HTERT RPE-1 (cell line): ENCODE results near the gene GGACT.
"Not testable (repeated sequence)": the region's sequence is repeated elsewhere in the genome, so short reads cannot be mapped to it uniquely, and the experiment has no call there.

Experiments
- in situ Hi-C: fragments of 300-500 bp; cut with MboI; formaldehyde crosslinking; loops from 4 replicates; pipeline ENCODE4 v1.14.3; 2020; ENCODE audit warnings: low sequenced_read_pairs

The GGACT gene

GRCh38 chr13:100588331-100589177 is at the start of gene GGACT:
GGACT (minus strand) TSS chr13:100588789; CDS start chr13:100532591, 56,198 bp downstream.
- in situ Hi-C loops, result no loop called here

GRCh38 chr13:100637796-100638195 is 49.2 kb upstream of the GGACT start:
- in situ Hi-C loops, result no loop called here

GRCh38 chr13:100637380-100637779 is 48.8 kb upstream of the GGACT start:
- in situ Hi-C loops, result no loop called here

- in situ Hi-C loops, result no loop called here
Observed at GRCh38 chr13:100636441-100636840, 47.9 kb upstream of the GGACT start.

- in situ Hi-C loops, result no loop called here
Observed at GRCh38 chr13:100636004-100636403, 47.4 kb upstream of the GGACT start.

GRCh38 chr13:100634696-100635095 is 46.1 kb upstream of the GGACT start:
- in situ Hi-C loops, result no loop called here

GRCh38 chr13:100633461-100633860 is 44.9 kb upstream of the GGACT start:
- in situ Hi-C loops, result no loop called here

GRCh38 chr13:100630555-100630954 is 42.0 kb upstream of the GGACT start:
- in situ Hi-C loops, result no loop called here

- in situ Hi-C loops, result no loop called here
Observed at GRCh38 chr13:100627120-100627519, 38.5 kb upstream of the GGACT start.

GRCh38 chr13:100625447-100625846 is 36.9 kb upstream of the GGACT start:
- in situ Hi-C loops, result no loop called here

- in situ Hi-C loops, result no loop called here
Observed at GRCh38 chr13:100620792-100621191, 32.2 kb upstream of the GGACT start.

GRCh38 chr13:100619940-100620339 is 31.4 kb upstream of the GGACT start:
- in situ Hi-C loops, result no loop called here

GRCh38 chr13:100618897-100619296 is 30.3 kb upstream of the GGACT start:
- in situ Hi-C loops, result not testable (repeated sequence)

GRCh38 chr13:100613031-100613430 is 24.4 kb upstream of the GGACT start:
- in situ Hi-C loops, result no loop called here

GRCh38 chr13:100611678-100612492 is 23.3 kb upstream of the GGACT start:
- in situ Hi-C loops, result no loop called here

GRCh38 chr13:100610391-100611347 is 22.1 kb upstream of the GGACT start:
- in situ Hi-C loops, result no loop called here

- in situ Hi-C loops, result no loop called here
Observed at GRCh38 chr13:100608906-100609305, 20.3 kb upstream of the GGACT start.

- in situ Hi-C loops, result no loop called here
Observed at GRCh38 chr13:100608489-100608888, 19.9 kb upstream of the GGACT start.

- in situ Hi-C loops, result no loop called here
Observed at GRCh38 chr13:100604918-100605710, 16.5 kb upstream of the GGACT start.

- in situ Hi-C loops, result no loop called here
Observed at GRCh38 chr13:100602493-100603111, 14.0 kb upstream of the GGACT start.
